Ishikawa (cell line): ENCODE results near the gene MXRA8.

ENCODE experiments used
- CEBPB ChIP-seq: IDR thresholded peaks from 2 replicates; pipeline ENCODE4 v1.6.1; 2012
- FOXM1 ChIP-seq: IDR thresholded peaks from 2 replicates; pipeline ENCODE4 v1.6.1; 2012; ENCODE audit warnings: low read depth, borderline replicate concordance
- MAX ChIP-seq: IDR thresholded peaks from 2 replicates; pipeline ENCODE4 v1.6.1; 2012
- RAD21 ChIP-seq: IDR thresholded peaks from 2 replicates; pipeline ENCODE4 v1.6.1; 2012; ENCODE audit warnings: low read depth
- REST ChIP-seq: IDR thresholded peaks from 2 replicates; pipeline ENCODE4 v1.6.1; 2012; ENCODE audit warnings: low read depth, mild to moderate bottlenecking

- TF ChIP-seq REST (no peak), CEBPB (no peak), RAD21 (no peak), MAX (no peak), FOXM1 (no peak)
Measured at GRCh38 chr1:1342061-1342562, 16.2 kb downstream of the MXRA8 start.
